ENCODE results near the gene AIRE.

DNA sequence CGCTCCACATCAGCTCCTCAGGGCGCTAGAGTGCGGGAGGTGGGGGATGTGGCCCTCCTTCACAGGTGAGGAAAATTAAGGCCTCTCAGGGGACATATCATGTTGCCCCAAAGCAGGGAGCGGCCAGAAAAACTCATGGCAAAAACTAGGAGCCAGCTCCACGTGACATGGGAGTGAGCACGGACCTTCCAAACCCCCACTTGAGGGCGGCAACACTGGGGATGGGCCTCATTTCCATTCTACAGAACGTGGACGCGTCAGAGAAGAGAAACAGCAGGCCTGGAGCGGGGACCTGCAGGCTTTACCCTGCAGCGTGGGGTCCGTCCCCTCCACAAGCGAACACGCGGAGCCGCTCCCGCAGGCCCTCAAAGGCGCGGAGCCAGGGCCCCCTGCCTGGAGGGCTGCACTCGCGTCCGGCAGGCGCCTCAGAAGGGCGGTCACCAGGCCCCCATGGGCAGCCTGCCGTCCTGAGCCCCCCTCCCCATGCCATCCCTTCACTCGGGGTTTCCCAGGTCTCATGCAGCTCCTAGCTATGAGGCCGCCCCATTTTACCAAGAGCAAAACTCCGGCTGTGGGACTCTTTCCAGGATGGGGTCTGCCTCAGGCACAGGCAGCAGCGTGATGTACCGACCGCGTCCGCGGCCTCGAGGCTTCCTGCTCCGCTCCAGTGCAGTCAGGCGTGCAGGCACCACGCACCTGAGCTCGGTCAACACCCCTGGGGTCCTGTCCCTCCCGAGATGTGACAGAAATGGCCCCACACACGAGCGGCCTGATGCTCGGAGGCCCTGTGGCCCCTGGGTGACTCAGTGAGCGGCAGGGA, 48.0 kb downstream of the AIRE start:
- TF ChIP-seq, protein P1, sequence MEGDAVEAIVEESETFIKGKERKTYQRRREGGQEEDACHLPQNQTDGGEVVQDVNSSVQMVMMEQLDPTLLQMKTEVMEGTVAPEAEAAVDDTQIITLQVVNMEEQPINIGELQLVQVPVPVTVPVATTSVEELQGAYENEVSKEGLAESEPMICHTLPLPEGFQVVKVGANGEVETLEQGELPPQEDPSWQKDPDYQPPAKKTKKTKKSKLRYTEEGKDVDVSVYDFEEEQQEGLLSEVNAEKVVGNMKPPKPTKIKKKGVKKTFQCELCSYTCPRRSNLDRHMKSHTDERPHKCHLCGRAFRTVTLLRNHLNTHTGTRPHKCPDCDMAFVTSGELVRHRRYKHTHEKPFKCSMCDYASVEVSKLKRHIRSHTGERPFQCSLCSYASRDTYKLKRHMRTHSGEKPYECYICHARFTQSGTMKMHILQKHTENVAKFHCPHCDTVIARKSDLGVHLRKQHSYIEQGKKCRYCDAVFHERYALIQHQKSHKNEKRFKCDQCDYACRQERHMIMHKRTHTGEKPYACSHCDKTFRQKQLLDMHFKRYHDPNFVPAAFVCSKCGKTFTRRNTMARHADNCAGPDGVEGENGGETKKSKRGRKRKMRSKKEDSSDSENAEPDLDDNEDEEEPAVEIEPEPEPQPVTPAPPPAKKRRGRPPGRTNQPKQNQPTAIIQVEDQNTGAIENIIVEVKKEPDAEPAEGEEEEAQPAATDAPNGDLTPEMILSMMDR (IDR thresholded peaks at IDR 0.05; ENCODE audit: borderline replicate concordance, extremely low read depth, low read length, poor library complexity, severe bottlenecking) = no peak
- no peak for TF ChIP-seq EZH2 (IDR thresholded peaks at IDR 0.05; ENCODE audit: borderline replicate concordance, low read depth, low read length, severe bottlenecking)
